Left renal cortex interstitium (tissue), 4 donors: ENCODE measurements around the gene ITGA2B. TPM values are rescaled to one million over a fixed set of nuclear protein-coding genes. Genes with fewer than 3 reads are reported as not detected.
"Not testable (repeated sequence)": the region's sequence is repeated elsewhere in the genome, so short reads cannot be mapped to it uniquely, and the experiment has no call there.

Experiments
- DNase-seq, 4 donors: peaks; one replicate each; pipeline ENCODE4 v3.0.0-alpha.2; 2013; ENCODE audit warnings: low read depth in 4 of 4, low spot score in 2 of 4, missing footprints in 1 of 4
- polyA plus RNA-seq, 4 donors: library from polyadenylated mRNA; unstranded; fragments of 120-200 nt; gene quantifications; one replicate each; pipeline ENCODE4 v1.2.1, GENCODE V29; 2013; ENCODE audit not compliant: insufficient read length in 4 of 4

Gene ITGA2B
- polyA plus RNA-seq, 4 donors, result 4.6 to 9.1 (median 5.3) TPM

DNA sequence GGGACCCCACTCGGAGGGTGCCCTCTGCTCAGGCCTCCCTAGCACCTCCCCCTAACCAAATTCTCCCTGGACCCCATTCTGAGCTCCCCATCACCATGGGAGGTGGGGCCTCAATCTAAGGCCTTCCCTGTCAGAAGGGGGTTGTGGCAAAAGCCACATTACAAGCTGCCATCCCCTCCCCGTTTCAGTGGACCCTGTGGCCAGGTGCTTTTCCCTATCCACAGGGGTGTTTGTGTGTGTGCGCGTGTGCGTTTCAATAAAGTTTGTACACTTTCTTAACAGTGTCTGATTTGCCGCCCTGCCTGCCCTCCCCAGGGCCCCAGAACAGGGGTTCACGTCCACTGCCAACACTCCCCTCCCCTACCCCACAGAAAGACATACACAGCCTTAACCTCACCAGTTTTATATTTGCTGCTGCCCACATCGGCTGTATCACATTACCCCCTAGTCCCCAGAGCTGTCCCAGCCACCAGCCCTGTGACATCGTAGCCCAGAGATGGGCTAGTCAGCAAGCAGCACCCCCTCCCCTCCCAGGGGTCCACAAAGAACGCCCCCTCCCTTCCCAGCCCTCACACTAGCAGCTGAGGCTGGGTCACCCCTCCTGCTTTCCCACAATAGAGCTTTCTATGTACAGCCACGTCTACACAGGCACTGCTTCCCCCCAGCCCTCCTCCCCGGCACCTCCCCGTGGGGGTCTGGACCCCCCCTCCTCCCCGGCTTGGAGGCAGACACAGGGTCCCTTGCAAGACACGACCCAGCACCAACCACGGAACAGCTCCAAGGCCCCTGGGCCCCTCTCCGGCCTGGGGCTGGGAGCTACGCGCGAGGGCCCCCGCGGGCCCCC, 36.4 kb downstream of the ITGA2B start:
- DNase-seq, result no peak

DNA sequence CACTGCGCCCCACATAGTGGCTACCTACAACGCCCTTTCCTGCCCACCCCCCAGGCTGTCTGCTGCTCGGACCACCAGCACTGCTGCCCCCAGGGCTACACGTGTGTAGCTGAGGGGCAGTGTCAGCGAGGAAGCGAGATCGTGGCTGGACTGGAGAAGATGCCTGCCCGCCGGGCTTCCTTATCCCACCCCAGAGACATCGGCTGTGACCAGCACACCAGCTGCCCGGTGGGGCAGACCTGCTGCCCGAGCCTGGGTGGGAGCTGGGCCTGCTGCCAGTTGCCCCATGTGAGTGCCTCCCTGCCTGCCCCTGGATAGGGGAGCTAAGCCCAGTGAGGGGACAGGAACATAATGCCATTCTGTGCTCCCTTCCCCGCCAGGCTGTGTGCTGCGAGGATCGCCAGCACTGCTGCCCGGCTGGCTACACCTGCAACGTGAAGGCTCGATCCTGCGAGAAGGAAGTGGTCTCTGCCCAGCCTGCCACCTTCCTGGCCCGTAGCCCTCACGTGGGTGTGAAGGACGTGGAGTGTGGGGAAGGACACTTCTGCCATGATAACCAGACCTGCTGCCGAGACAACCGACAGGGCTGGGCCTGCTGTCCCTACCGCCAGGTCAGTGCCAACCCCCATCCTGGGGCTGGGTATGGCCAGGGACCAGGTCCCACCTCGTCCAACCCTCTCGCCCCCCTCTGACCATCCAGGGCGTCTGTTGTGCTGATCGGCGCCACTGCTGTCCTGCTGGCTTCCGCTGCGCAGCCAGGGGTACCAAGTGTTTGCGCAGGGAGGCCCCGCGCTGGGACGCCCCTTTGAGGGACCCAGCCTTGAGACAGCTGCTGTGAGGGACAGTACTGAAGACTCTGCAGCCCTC, 37.3 kb downstream of the ITGA2B start:
- DNase-seq, result no peak

DNA sequence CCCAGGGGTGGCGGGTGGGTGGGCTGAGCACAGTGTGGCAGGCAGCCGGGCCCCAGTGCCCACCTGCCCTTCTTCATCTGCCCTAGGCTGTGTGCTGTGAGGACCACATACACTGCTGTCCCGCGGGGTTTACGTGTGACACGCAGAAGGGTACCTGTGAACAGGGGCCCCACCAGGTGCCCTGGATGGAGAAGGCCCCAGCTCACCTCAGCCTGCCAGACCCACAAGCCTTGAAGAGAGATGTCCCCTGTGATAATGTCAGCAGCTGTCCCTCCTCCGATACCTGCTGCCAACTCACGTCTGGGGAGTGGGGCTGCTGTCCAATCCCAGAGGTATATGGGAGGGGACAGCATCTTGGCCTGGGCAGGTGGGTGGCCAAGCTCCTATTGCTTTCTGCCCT, 38.0 kb downstream of the ITGA2B start:
- DNase-seq, result no peak

DNA sequence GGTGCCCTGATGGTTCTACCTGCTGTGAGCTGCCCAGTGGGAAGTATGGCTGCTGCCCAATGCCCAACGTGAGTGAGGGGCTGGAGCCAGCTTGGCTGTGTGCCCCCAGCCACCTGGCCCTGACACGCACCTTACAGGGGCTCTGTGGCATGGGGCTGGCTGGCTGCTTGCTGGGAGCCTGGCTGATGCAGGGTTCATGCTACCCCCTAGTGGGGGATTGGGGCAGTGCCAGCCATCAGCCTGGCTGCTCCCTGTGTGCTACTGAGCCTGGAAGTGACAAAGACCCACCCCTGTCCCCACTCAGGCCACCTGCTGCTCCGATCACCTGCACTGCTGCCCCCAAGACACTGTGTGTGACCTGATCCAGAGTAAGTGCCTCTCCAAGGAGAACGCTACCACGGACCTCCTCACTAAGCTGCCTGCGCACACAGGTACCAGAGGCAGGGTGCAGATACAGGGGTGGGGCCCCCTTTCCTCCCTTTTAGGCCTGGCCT, 38.7 kb downstream of the ITGA2B start:
- DNase-seq, result no peak

DNA sequence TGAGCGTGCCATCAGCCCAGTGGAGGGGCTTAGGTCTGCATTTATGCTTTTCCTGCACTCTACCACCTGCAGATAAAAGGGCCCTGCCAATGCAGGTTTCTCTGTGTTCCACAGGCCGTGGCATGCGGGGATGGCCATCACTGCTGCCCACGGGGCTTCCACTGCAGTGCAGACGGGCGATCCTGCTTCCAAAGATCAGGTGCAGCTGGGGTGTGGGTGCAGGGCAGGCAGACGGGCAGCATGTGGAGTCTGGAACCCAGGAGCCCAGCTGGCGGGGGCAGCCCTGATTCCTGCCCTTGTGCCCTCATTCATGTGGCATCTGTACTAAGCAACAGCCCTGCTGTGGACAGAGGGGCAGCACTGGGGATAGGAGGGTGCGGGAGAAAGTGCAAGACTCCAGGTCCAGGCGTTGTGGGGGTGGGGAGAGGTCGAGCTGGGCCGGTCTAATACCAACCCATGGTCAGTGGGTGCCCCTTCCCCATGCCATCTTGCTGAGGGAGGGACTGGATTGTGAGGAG, 39.8 kb downstream of the ITGA2B start:
- no peak for DNase-seq

DNA sequence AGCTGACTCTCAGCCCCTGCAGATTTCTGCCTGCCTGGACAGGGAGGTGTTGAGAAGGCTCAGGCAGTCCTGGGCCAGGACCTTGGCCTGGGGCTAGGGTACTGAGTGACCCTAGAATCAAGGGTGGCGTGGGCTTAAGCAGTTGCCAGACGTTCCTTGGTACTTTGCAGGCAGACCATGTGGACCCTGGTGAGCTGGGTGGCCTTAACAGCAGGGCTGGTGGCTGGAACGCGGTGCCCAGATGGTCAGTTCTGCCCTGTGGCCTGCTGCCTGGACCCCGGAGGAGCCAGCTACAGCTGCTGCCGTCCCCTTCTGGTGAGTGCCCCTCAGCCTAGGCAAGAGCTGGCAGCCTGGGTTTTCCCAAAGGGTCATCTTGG, 40.5 kb downstream of the ITGA2B start:
- no peak for DNase-seq

DNA sequence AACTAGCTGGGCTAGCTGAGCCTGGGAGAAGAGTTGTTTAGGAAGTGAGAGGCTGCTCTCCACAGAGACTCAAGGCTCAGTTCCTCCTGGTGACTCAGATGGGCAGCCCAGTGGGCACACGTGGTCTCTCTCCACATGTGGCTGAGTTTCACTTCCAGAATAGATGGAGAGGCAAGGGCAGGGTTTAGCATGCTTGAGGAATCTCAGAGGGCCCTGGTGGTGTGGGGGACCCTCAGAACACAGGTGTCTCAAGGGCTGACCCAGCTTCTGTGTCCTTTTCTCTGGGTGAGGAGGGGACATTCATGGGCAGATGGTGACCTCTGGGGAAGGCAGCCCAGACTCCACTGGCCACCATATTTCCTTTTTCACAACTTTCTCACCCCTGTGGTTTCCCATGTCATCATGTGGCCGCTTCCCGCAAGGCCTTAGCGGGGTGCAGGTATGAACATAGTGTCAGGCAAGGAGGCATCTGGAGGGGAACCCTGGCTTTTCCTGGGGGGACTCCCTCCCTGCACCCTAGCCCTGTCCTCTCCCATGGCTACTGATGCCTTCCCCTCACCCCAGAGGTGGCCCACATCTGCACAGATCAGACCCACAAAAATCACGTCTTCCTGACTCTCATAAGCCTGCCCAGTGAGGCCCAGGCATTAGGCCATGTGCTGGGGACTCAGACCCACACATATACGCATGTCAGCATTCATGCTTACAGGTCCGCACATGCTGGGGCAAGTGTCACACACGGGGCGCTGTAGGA, 41.0 kb downstream of the ITGA2B start:
- no peak for DNase-seq

DNA sequence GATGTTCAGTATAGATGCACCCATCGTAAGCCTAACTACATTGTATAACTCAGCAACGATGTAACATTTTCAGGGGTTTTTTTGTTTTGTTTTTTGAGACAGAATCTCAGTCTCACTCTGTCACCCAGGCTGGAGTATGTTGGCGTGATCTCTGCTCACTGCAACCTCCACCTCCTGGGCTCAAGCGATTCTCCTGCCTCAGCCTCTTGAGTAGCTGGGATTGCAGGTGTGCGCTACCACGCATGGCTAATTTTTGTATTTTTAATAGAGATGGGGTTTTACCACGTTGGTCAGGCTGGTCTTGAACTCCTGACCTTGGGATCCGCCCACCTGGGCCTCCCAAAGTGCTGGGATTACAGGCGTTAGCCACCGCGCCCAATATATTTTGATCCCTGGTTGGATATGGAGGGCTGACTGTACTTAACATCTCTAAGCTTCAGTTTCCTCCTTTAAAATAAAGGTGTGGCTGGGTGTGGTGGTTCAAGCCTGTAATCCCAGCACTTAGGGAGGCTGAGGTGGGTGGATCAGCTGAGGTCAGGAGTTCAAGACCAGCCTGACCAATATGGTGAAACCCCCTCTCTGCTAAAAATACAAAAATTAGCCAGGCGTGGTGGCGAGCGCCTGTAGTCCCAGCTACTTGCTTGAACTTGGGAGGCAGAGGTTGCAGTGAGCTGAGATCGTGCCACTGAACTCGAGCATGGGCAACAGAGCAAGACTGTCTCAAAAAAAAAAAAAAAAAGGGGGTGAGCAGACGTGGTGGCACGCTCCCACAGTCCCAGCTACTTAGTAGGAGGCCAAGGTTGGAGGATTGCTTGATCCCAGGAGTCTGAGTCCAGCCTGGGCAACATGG, 42.0 kb downstream of the ITGA2B start:
- DNase-seq, result not testable (repeated sequence)

DNA sequence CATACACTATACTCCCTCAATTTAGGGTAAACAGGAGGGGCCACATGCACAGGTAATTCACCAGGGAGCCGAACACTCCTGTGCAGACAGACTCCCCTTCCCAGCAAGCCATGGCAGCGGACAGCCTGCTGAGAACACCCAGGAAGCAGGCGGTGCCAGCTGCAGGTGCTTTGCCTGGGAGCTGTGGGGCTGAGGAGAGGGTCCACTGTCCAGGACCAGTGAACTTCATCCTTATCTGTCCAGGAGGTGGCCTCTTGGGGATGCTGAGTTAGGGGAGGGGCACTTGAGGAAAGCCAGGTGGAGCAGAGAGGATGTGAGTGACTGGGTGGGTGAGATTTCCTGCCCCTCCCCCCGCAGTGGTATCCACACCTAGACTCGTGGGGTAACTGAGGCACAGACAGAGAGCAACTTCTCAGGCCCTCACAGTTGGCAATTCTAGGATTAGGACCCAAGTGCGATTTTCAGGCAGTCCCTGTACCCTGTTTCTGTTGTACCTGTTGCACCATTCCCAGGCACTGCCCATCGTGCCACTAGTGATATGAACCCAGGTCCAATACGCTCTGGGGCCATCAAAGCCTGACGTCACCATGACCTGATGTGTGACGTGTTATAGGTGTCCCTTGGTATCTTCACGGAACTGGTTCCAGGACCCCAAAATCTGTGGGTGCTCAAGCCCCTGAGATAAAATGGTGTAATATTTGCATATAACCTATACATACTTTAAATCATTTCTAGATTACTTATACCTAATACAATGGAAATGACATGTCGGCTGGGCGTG, 43.2 kb downstream of the ITGA2B start:
- DNase-seq, result no peak

DNA sequence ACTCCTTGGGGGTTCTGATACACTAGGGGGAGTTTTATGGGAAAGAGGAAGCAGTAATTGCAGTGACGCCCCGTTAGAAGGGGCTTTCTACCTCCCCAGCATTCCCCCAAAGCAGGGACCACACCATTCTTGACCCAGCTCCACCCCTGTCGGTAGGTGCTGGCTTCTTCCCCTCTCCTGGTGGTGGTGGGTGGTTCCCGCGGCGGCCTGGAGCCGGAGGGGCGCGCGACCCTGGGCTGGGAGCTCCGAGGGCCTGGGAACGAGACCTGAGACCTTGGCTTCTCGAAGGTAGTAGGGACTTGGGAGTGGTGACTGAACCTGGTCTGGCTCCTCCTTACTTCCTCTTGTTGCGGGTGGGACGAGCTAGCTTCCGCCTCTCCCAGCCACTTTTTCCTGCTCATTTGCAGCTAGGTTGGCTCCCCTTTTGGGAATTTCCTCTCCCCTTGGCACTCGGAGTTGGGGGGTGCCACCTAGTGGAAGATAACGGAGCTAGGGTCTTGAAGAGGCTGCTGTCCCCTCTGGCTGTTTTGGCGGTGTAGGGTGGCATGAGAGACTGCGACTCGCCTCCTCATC, 43.9 kb downstream of the ITGA2B start:
- DNase-seq, result no peak

DNA sequence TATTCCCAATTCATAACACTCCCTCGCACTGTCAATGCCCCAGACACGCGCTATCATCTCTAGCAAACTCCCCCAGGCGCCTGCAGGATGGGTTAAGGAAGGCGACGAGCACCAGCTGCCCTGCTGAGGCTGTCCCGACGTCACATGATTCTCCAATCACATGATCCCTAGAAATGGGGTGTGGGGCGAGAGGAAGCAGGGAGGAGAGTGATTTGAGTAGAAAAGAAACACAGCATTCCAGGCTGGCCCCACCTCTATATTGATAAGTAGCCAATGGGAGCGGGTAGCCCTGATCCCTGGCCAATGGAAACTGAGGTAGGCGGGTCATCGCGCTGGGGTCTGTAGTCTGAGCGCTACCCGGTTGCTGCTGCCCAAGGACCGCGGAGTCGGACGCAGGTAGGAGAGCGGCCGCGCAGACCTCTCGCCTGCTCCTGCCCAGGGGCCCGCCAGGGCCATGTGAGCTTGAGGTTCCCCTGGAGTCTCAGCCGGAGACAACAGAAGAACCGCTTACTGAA, 44.5 kb downstream of the ITGA2B start, which contains the start of gene GRN:
TSS of gene GRN (plus strand) at position 364 of the 515 bp plus-strand sequence. CDS start 3,863 bp downstream, outside the sequence.
- peak in 3 of 4 donors; percentile 95 to 99 (median 99) for DNase-seq

DNA sequence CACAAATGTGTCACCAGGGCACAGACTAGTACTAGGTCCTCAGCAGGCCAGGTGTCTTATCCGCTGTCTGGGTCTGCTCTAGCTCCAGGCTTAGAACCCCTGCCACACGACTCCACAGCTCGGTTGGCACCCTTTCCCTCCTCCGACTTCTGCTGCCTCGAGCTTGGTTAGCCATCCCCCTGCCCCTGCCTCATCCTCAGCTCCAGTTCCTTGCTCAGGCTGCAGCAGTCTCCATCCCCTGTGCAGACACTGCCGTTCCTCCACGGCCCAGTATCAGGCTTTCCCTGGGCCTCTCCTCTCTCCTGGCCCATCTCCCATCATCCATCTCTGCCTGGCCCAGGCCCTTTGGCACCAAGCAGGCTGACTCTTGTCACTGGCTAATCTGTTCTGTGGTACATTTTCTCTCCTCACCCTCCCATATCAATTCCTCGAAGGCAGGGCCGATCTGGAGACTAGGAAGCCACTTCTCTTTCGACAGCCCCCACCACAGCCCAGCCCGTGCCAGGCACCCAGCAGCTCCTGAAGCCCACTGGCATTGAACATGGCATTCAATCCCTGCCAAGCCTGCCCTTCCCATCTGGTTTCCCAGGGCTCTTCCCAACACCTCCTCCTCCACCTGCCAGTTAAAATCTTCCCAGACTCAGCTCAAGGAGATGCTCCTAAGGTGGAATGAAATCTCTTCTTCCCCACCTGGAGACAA, 45.8 kb downstream of the ITGA2B start:
- DNase-seq, result no peak

DNA sequence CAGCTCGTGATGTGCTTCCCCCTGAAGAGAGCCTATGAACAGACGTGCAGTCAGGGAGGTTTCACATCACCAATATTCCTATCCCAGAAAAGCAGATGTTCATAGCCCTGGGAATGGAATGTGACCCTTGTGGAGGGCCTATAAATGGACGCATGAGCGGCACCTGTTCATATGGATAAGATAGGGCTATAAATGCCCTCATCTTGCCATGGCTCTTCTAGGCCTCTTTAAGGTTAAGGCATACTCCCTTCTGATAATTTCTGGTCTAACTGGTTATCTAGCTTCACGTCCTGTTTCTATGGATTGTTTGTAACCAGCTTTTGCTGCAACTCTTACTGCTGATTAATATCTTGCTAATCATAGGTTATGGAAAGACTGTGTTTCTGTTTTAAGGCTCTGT, 48.9 kb downstream of the ITGA2B start:
- not testable (repeated sequence) for DNase-seq

DNA sequence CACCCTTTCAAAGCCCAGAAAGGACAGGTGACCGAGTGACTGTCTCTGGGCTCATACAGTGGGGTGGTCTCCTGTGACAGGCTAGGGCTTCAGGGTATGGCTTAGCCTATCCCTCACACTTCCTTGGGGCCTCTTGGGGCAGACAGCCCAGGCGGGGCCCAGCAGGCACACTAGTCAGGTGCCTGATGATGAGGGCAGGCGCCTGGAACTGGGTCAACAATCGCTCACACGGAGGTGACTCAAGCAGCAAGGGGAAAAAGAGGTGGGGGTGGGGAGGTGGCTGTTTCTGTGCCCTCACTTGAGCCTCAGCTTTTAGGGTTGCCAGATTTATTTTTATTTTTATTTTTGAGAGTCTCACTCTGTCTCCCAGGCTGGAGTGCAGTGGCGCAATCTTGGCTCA, 50.7 kb downstream of the ITGA2B start:
- no peak for DNase-seq

DNA sequence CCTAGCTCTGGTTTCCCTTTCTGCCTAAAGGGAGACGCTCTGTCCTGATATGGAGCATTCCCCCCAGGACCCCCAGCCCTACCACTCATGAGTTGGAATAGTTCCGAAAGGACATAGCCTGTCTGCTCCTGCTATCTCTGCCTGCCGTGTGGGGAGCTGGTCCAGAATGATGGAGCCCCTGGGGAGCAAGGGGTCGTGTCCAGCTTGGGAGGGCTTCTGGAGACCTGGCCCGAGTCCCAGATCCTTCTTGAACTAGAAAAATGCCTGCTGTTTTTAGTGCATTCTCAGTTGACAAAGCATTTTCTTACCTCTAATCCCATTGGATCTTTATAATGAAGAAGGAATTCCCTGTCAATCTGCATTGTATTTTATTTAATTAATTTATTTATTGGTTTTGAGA, 53.5 kb downstream of the ITGA2B start:
- DNase-seq, result no peak

DNA sequence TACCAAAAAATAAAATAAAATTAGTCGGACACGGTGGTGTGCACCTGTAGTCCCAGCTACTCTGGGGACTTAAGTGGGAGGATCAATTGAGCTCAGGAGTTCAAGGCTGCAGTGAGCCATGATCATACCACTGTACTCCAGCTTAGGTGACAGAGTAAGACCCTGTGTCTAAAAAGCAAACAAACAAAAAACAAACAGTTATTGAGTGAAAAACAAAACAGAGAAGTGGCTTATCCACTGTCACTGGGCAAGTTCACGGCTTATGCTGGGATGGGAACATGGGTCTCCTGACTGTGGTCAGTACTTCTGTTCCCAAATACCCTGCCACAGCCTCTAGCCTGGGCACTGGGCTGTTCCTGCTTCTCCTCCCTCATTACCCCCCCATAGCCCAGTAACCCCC, 53.9 kb downstream of the ITGA2B start:
- no peak for DNase-seq

DNA sequence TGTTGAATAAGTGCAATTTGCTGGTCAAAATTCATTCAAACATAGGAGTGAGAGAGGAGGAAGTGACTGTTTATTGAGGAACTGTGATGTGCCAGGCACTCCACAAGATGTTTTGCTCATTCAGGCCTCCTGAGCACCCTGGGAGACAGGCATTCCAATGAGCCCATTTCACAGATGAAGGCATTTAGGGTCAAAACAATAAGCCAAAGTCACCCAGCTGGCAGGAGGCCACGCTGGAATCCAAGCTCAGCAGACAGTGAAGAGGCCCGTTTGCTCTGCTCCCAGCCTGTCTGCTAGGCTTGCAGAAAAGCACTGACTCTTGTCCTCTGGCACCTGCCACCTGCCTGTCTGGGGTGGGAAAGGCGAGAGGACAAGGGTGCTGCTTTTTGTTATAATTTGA, 54.7 kb downstream of the ITGA2B start:
- DNase-seq, result no peak

DNA sequence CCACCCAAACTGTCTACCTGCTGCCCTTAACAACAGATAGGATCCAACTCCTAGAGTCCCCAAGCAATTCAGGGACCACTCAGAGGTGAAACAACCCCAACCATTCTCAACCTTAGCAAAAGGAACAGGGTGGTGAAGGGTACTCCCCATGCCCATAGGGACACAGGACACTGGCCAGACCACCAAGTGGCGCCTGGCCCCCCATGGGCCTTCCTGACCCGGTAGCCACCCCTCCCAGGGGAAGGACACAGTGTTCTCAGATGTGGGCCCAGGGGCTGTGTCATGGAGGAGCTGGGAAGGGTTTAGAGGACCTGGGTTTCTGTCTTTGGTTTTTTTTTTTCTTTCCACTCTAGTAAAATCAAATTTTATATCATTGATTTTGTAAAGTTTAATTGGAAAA, 55.1 kb downstream of the ITGA2B start:
- DNase-seq, result no peak
